ENCODE results near the gene ITGB6. TPM values are rescaled to one million over a fixed set of nuclear protein-coding genes. Genes with fewer than 3 reads are reported as not detected.
A peak's percentile ranks its signal among the peaks of the same experiment; 100 is the strongest.

ITGB6 gene
- total RNA-seq, 1 donor from 2014 or later, result not detected

GRCh38 chr2:160063879-160064612, 136.0 kb downstream of the ITGB6 start:
- intact Hi-C loops (cut with DNase I), result no loop called here
- H3K9me3 ChIP-seq, result no peaks in the 10 kb centered on the region
- peak overlapping the region in 1 of 2 donors; percentile 65 for H3K27ac ChIP-seq
- H3K27me3 ChIP-seq, result no peaks in the 10 kb centered on the region
- no peak for DNase-seq (ENCODE audit: low spot score in 2 of 2)
- H3K36me3 ChIP-seq, result no peaks in the 10 kb centered on the region
- peaks cover 0 to 19% of the 10 kb centered on the region in 2 donors for H3K4me1 ChIP-seq
- no peak for TF ChIP-seq CTCF (IDR thresholded peaks at IDR 0.05)
- no peak overlapping the region for H3K4me3 ChIP-seq

GRCh38 chr2:160063271-160063670, 136.8 kb downstream of the ITGB6 start:
- no peaks in the 10 kb centered on the region for H3K27me3 ChIP-seq
- TF ChIP-seq CTCF (IDR thresholded peaks at IDR 0.05), result no peak
- H3K4me1 ChIP-seq, result peaks cover 0 to 19% of the 10 kb centered on the region in 2 donors
- peak overlapping the region; percentile 66 to 90 for H3K4me3 ChIP-seq
- intact Hi-C loops (cut with DNase I), result no loop called here
- peak overlapping the region; percentile 65 for H3K27ac ChIP-seq
- no peaks in the 10 kb centered on the region for H3K9me3 ChIP-seq
- no peaks in the 10 kb centered on the region for H3K36me3 ChIP-seq
- DNase-seq (ENCODE audit: low spot score in 2 of 2), result no peak

GRCh38 chr2:160062292-160063005, 137.6 kb downstream of the ITGB6 start, which contains the start of gene PLA2R1:
Gene PLA2R1, minus strand, starts transcription at chr2:160062615. Its CDS starts 212 bp downstream, at chr2:160062403.
- peak within 1 kb of the TSS; percentile 65 for H3K27ac ChIP-seq
- DNase-seq (ENCODE audit: low spot score in 2 of 2), result peak in 1 of 2 donors; percentile 78
- no peaks in the 10 kb centered on the region for H3K36me3 ChIP-seq
- intact Hi-C loops (cut with DNase I), result no loop called here
- no peak for TF ChIP-seq CTCF (IDR thresholded peaks at IDR 0.05)
- no peaks in the 10 kb centered on the region for H3K27me3 ChIP-seq
- H3K9me3 ChIP-seq, result no peaks in the 10 kb centered on the region
- H3K4me3 ChIP-seq, result peak within 1 kb of the TSS; percentile 66 to 90
- peaks cover 0 to 19% of the 10 kb centered on the region in 2 donors for H3K4me1 ChIP-seq

- intact Hi-C loops (cut with DNase I), result no loop called here
- Histone ChIP-seq H3K36me3 (no peaks in the 10 kb centered on the region), H3K4me3 (peak overlapping the region; percentile 66 to 90), H3K9me3 (no peaks in the 10 kb centered on the region), H3K27ac (peak overlapping the region; percentile 65), H3K27me3 (no peaks in the 10 kb centered on the region), H3K4me1 (peaks cover 0 to 19% of the 10 kb centered on the region in 2 donors)
- TF ChIP-seq CTCF (IDR thresholded peaks at IDR 0.05), result no peak
- DNase-seq (ENCODE audit: low spot score in 2 of 2), result no peak
Observed at GRCh38 chr2:160061944-160062291, 138.2 kb downstream of the ITGB6 start.

- DNase-seq (ENCODE audit: low spot score in 2 of 2), result no peak
- H3K27me3 ChIP-seq, result no peaks in the 10 kb centered on the region
- H3K27ac ChIP-seq, result peak overlapping the region in 1 of 2 donors; percentile 65
- no peaks in the 10 kb centered on the region for H3K9me3 ChIP-seq
- intact Hi-C loops (cut with DNase I), result no loop called here
- H3K36me3 ChIP-seq, result no peaks in the 10 kb centered on the region
- H3K4me1 ChIP-seq, result peaks cover 0 to 19% of the 10 kb centered on the region in 2 donors
- H3K4me3 ChIP-seq, result peak overlapping the region; percentile 66 to 90
- no peak for TF ChIP-seq CTCF (IDR thresholded peaks at IDR 0.05)
Observed at GRCh38 chr2:160061533-160061932, 138.5 kb downstream of the ITGB6 start.
